D721Med (cell line): ENCODE results near the gene ME3.

Source experiments
- DNase-seq: peaks from one replicate; pipeline ENCODE4 v3.0.0; 2011; ENCODE audit warnings: low spot score; ENCODE audit not compliant: insufficient read length
- FAIRE-seq: peaks from 2 replicates; lab custom pipeline; 2011; peaks lifted over from hg19 to GRCh38; lab: Jason Lieb, UNC
- TF ChIP-seq, protein P1 (sequence below): IDR thresholded peaks from 2 replicates; pipeline ENCODE4 v1.5.1; 2012; ENCODE audit warnings: mild to moderate bottlenecking, control low read depth; ENCODE audit not compliant: insufficient read depth; ENCODE audit errors: missing control alignments

The ME3 gene

DNA sequence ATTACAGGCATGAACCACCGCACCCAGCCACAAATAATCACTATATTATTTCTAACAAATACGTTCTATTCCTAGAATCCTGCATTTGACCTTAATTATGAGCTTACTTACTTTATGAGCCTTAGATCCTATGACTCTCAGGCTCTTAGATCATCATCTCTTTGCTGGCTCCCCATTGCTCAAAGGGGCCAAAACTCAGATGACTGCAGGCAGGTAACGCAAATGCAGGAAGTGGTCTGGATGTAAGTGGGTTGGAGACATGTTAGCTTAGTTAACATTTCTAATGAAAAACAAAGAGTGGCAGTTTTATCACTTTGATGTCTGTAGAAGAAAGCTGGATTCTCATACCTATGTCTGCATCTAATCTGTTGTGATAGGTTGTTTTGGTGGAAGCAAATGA is 274.3 kb downstream of the ME3 start:
- TF ChIP-seq, protein P1, sequence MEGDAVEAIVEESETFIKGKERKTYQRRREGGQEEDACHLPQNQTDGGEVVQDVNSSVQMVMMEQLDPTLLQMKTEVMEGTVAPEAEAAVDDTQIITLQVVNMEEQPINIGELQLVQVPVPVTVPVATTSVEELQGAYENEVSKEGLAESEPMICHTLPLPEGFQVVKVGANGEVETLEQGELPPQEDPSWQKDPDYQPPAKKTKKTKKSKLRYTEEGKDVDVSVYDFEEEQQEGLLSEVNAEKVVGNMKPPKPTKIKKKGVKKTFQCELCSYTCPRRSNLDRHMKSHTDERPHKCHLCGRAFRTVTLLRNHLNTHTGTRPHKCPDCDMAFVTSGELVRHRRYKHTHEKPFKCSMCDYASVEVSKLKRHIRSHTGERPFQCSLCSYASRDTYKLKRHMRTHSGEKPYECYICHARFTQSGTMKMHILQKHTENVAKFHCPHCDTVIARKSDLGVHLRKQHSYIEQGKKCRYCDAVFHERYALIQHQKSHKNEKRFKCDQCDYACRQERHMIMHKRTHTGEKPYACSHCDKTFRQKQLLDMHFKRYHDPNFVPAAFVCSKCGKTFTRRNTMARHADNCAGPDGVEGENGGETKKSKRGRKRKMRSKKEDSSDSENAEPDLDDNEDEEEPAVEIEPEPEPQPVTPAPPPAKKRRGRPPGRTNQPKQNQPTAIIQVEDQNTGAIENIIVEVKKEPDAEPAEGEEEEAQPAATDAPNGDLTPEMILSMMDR = no peak
- no peak for DNase-seq
- FAIRE-seq = no peak

DNA sequence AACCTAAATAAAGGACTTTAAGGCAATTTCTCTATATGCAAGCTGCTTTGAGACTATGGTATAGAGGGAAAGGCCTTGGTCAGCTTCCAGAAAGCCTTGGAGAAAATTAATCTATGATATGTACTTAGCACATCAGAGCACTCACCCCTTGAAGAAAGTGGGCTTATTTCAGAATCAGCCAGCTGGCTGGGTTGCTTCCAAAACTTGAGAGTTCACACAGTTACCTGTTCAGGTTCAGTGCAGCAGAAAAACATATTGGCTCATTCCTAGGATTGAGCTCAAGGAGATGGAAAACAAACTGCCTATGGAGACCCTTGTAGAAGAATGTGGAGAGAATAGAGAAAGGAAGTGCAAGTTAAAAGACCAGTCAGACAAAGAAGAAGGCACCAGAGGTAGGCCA is 275.1 kb downstream of the ME3 start:
- DNase-seq (no peak), FAIRE-seq (no peak)
- TF ChIP-seq, protein P1 = no peak

DNA sequence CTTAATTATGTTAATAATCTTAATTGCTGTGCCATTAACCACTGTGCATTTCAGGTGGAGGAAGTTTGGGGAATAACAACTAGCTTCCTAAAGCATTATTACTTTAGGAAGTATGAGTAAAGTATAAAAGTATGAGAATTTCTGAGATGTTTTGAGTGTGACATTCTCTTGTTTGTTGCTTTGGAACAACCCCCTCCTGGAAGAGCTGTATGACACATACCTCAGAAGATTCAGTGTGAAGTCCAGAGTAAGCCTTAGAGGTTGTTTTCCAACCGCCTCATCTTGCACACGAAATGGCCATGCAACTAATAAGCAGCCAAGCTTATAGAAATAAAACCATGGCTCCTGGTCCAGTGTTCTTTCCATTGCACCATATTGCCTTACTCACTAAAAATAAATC is 276.0 kb downstream of the ME3 start:
- no peak for FAIRE-seq
- TF ChIP-seq, protein P1 = no peak
- no peak for DNase-seq

DNA sequence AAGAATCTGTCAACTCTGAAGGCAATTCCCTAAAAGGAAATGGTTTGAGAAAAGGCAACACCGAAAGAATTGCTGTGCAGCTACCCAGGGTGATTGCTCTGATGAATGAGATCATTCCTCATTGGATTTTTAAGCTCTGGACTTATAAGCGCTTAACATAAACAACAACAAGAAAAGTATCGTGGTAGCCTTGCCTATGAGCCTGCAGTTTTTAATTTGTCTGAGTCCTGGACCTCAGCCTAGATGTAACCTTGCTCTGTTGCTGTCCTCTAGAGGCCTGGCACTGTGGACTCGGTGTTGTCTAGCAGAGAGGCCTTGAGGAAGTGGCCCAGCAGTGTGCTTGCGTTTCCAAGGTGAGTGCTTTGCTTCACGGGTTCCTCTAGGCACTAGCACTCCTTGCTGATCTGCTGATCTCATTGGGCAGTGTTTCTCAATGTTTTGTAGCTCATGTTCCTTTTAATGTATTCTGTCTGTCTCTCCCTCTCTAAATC is 277.3 kb downstream of the ME3 start:
- TF ChIP-seq, protein P1 = no peak
- FAIRE-seq (no peak), DNase-seq (no peak)
